Stomach (tissue), 9 donors: ENCODE data around the gene MPV17L2. TPM values are rescaled to one million over a fixed set of nuclear protein-coding genes. Genes with fewer than 3 reads are reported as not detected.
"Not testable (repeated sequence)": the region's sequence is repeated elsewhere in the genome, so short reads cannot be mapped to it uniquely, and the experiment has no call there.

ENCODE experiments used
- DNase-seq, 2 donors: peaks; one replicate each; pipeline versions ENCODE4 v3.0.0 to v3.0.0-alpha.2; 2013 to 2019
- H3K27ac ChIP-seq, 5 donors: fragments of 200-600 bp in 4 of 5; sonication (generic) in 4 of 5; one replicate each; pipeline ENCODE4 v1.5.1; 2013 to 2019; ENCODE audit warnings: mild to moderate bottlenecking in 1 of 5, moderate library complexity in 1 of 5
- H3K27me3 ChIP-seq, 3 donors: fragments of 200-600 bp; sonication (generic); one replicate each; pipeline ENCODE4 v1.5.1; 2017 to 2019; ENCODE audit warnings: mixed run types in 1 of 3
- H3K36me3 ChIP-seq, 4 donors: fragments of 200-600 bp; sonication (generic); 1 replicate in 3 of 4; 2 replicates in 1 of 4; pipeline ENCODE4 v1.5.1; 2016 to 2019
- H3K4me1 ChIP-seq, 4 donors: fragments of 200-600 bp; sonication (generic); one replicate each; pipeline ENCODE4 v1.5.1; 2016 to 2019
- H3K4me3 ChIP-seq, 4 donors: fragments of 200-600 bp; sonication (generic) in 3 of 4; one replicate each; pipeline ENCODE4 v1.5.1; 2016 to 2019; ENCODE audit warnings: mild to moderate bottlenecking in 1 of 4
- H3K9me3 ChIP-seq, 4 donors: fragments of 200-600 bp; sonication (generic); one replicate each; pipeline ENCODE4 v1.5.1; 2016 to 2019
- CTCF ChIP-seq, 7 experiments: fragments of 450-650 bp in 4 of 7; fragments of 200-600 bp in 3 of 7; sonication (generic) in 3 of 7; IDR thresholded peaks; one replicate each; pipeline ENCODE4 v1.5.1; 2016 to 2019; ENCODE audit warnings: antibody characterized with exemption in 7 of 7, control low read depth in 2 of 7, mild to moderate bottlenecking in 1 of 7
- EP300 ChIP-seq: sonication (generic); formaldehyde crosslinking; IDR thresholded peaks from one replicate; pipeline ENCODE4 v1.6.1; 2017; ENCODE audit warnings: antibody characterized with exemption
- POLR2A ChIP-seq, 4 donors: fragments of 450-650 bp; IDR thresholded peaks; one replicate each; pipeline ENCODE4 v1.6.1; 2016; ENCODE audit warnings: antibody characterized with exemption in 4 of 4, control low read depth in 2 of 4, mild to moderate bottlenecking in 1 of 4, moderate library complexity in 1 of 4
- POLR2AphosphoS5 ChIP-seq, 3 donors: sonication (generic); formaldehyde crosslinking; IDR thresholded peaks; one replicate each; pipeline ENCODE4 v1.6.1; 2016; ENCODE audit warnings: antibody characterized with exemption in 3 of 3
- WGBS, 5 donors: extraction: QIAGEN DNeasy Blood & Tissue Kit in 3 of 5; methylation state at CpG; one replicate each; pipeline versions ENCODE4 v1.1.5 to v1.1.7; 2013 to 2018; 5-methylcytosine and 5-hydroxymethylcytosine counted together
- intact Hi-C: fragments of 100-400 bp; cut with DNase I; formaldehyde crosslinking; loops from one replicate; pipeline ENCODE4 v1.15.1; 2023; ENCODE audit warnings: low total_unique reads
- polyA plus RNA-seq, 3 donors: library from polyadenylated mRNA; stranded (reverse); fragments of 200-250 nt; gene quantifications; one replicate each; pipeline ENCODE4 v1.2.3, GENCODE V29; 2013
- total RNA-seq, 5 donors: library from RNA; depleted of rRNA; stranded (reverse); fragments of >200 nt; gene quantifications; one replicate each; pipeline versions ENCODE4 v1.1.0 to v1.2.3, GENCODE V29; 2014 to 2016
- donor health status: healthy with polysubstance abuse.
- donor health status: Bipolar disorder and iron deficiency.
- donor health status: healthy.

Gene MPV17L2
- total and polyA plus RNA-seq, 8 donors: 5.9 to 200 (median 13.2) TPM

- H3K27me3 ChIP-seq: no peaks in the 10 kb centered on the region
- WGBS, 5 donors: 80 to 88% (median 84%) methylated on average over 4 of the region's 4 CpGs
- H3K4me3 ChIP-seq: no peak overlapping the region
- no peak for DNase-seq
- intact Hi-C loops: no loop called here
- peak overlapping the region in 2 of 5 donors; percentile 81 to 96 for H3K27ac ChIP-seq
- H3K36me3 ChIP-seq: peaks cover 17 to 30% (median 22%) of the 10 kb centered on the region in 4 donors
- TF ChIP-seq EP300 (no peak), POLR2A (IDR thresholded peaks at IDR 0.05) (no peak), POLR2AphosphoS5 (IDR thresholded peaks at IDR 0.05) (no peak), CTCF (IDR thresholded peaks at IDR 0.05) (no peak)
- H3K4me1 ChIP-seq: peaks cover 56 to 73% (median 68%) of the 10 kb centered on the region in 4 donors
- H3K9me3 ChIP-seq: no peaks in the 10 kb centered on the region
Measured at GRCh38 chr19:18158467-18158866, 34.6 kb upstream of the MPV17L2 start.

- H3K4me3 ChIP-seq, H3K27me3 ChIP-seq, H3K27ac ChIP-seq, H3K9me3 ChIP-seq, intact Hi-C loops: not testable (repeated sequence)
- peaks cover 18 to 36% (median 28%) of the 10 kb centered on the region in 4 donors for H3K36me3 ChIP-seq
- peaks cover 49 to 66% (median 62%) of the 10 kb centered on the region in 4 donors for H3K4me1 ChIP-seq
- peak in 1 of 2 donors; percentile 3 for DNase-seq
- WGBS, 5 donors: 87 to 95% (median 89%) methylated on average over 6 of the region's 6 CpGs
Measured at GRCh38 chr19:18159059-18159616, 33.9 kb upstream of the MPV17L2 start.

GRCh38 chr19:18159810-18160209 lies 33.2 kb upstream of the MPV17L2 start:
- Histone ChIP-seq H3K36me3 (peaks cover 20 to 43% (median 35%) of the 10 kb centered on the region in 4 donors), H3K4me1 (peaks cover 45 to 60% (median 55%) of the 10 kb centered on the region in 4 donors)

GRCh38 chr19:18160493-18160970 lies 32.5 kb upstream of the MPV17L2 start:
- H3K27me3 ChIP-seq: no peaks in the 10 kb centered on the region
- H3K9me3 ChIP-seq: no peaks in the 10 kb centered on the region
- intact Hi-C loops: loop anchor here (10.0 kb wide), 1 partner anchor 46 kb away; no protein-coding TSS in a partner anchor
- H3K27ac ChIP-seq: peak overlapping the region; percentile 77 to 91 (median 81)
- H3K4me1 ChIP-seq: peaks cover 41 to 53% (median 49%) of the 10 kb centered on the region in 4 donors
- H3K4me3 ChIP-seq: peak overlapping the region; percentile 42 to 51 (median 48)
- TF ChIP-seq POLR2A (IDR thresholded peaks at IDR 0.05): no peak
- no peak for TF ChIP-seq POLR2AphosphoS5 (IDR thresholded peaks at IDR 0.05)
- H3K36me3 ChIP-seq: peaks cover 24 to 49% (median 41%) of the 10 kb centered on the region in 4 donors
- no peak for DNase-seq
- WGBS, 5 donors: 39 to 54% (median 46%) methylated on average over 7 to 13 of the region's 13 CpGs

More at GRCh38 chr19:18159810-18160209, 33.2 kb upstream of the MPV17L2 start:
- intact Hi-C loops: loop anchor here (10.0 kb wide), 1 partner anchor 45 kb away; no protein-coding TSS in a partner anchor
- H3K27ac ChIP-seq: peak overlapping the region in 2 of 5 donors; percentile 77 to 84
- 91 to 94% (median 92%) methylated on average over 8 to 10 of the region's 10 CpGs for WGBS, 5 donors
- H3K9me3 ChIP-seq: no peaks in the 10 kb centered on the region
- TF ChIP-seq CTCF (IDR thresholded peaks at IDR 0.05): no peak
- TF ChIP-seq POLR2A (IDR thresholded peaks at IDR 0.05): no peak
- TF ChIP-seq POLR2AphosphoS5 (IDR thresholded peaks at IDR 0.05): no peak
- TF ChIP-seq EP300: no peak
- no peak for DNase-seq
- H3K4me3 ChIP-seq: no peak overlapping the region
- no peaks in the 10 kb centered on the region for H3K27me3 ChIP-seq

GRCh38 chr19:18160971-18161635 lies 31.9 kb upstream of the MPV17L2 start:
- TF ChIP-seq POLR2AphosphoS5 (IDR thresholded peaks at IDR 0.05): peak in 2 of 3 donors; percentile 2 to 21
- TF ChIP-seq EP300: no peak
- TF ChIP-seq POLR2A (IDR thresholded peaks at IDR 0.05): no peak
- TF ChIP-seq CTCF (IDR thresholded peaks at IDR 0.05): peak in 3 of 7 experiments; percentile 48 to 98 (median 58)
- Histone ChIP-seq H3K27me3 (no peaks in the 10 kb centered on the region), H3K27ac (peak overlapping the region; percentile 77 to 91 (median 81)), H3K4me3 (peak overlapping the region; percentile 42 to 51 (median 48)), H3K4me1 (peaks cover 35 to 48% (median 43%) of the 10 kb centered on the region in 4 donors), H3K36me3 (peaks cover 30 to 49% (median 44%) of the 10 kb centered on the region in 4 donors), H3K9me3 (no peaks in the 10 kb centered on the region)
- intact Hi-C loops: loop anchor here (10.0 kb wide), 1 partner anchor 46 kb away; no protein-coding TSS in a partner anchor
- WGBS, 5 donors: 0 to 4% (median 1%) methylated on average over 3 to 66 of the region's 66 CpGs
- DNase-seq: peak; percentile 87 to 89
